Trophoblast cell (in vitro differentiated cells and primary cell): Measurements from ENCODE around the gene HOXA10.

Experiments
- DNase-seq, 2 donors: peaks; one replicate each; pipeline ENCODE4 v3.0.0-alpha.2; 2016
- H2AFZ ChIP-seq: 2 replicates; pipeline ENCODE4 v1.6.1; 2013; ENCODE audit warnings: low read length, moderate library complexity, mild to moderate bottlenecking; ENCODE audit not compliant: insufficient read depth, poor library complexity
- H2AK5ac ChIP-seq: 2 replicates; pipeline ENCODE4 v1.6.1; 2013; ENCODE audit warnings: mild to moderate bottlenecking, low read length
- H2BK120ac ChIP-seq: 2 replicates; pipeline ENCODE4 v1.6.1; 2013; ENCODE audit warnings: low read length, mild to moderate bottlenecking, moderate library complexity; ENCODE audit not compliant: insufficient read depth, poor library complexity
- H2BK12ac ChIP-seq: 2 replicates; pipeline ENCODE4 v1.6.1; 2013; ENCODE audit warnings: mild to moderate bottlenecking, low read length, moderate library complexity
- H2BK5ac ChIP-seq: 2 replicates; pipeline ENCODE4 v1.6.1; 2013; ENCODE audit warnings: low read length, low read depth, moderate library complexity, mild to moderate bottlenecking; ENCODE audit not compliant: poor library complexity
- H3K14ac ChIP-seq: 2 replicates; pipeline ENCODE4 v1.6.1; 2013; ENCODE audit warnings: mild to moderate bottlenecking, low read length
- H3K18ac ChIP-seq: 2 replicates; pipeline ENCODE4 v1.6.1; 2013; ENCODE audit warnings: mild to moderate bottlenecking, low read length
- H3K23ac ChIP-seq: 2 replicates; pipeline ENCODE4 v1.6.1; 2013; ENCODE audit warnings: low read length
- H3K27ac ChIP-seq: 2 replicates; pipeline ENCODE4 v1.5.1; 2013; ENCODE audit warnings: low read depth, mild to moderate bottlenecking, inconsistent platforms, low read length, moderate library complexity
- H3K27me3 ChIP-seq: 2 replicates; pipeline ENCODE4 v1.6.1; 2013; ENCODE audit warnings: inconsistent platforms, mild to moderate bottlenecking, low read length, moderate library complexity; ENCODE audit not compliant: insufficient read depth
- H3K36me3 ChIP-seq, 2 experiments: 1 replicate in 1 of 2; 2 replicates in 1 of 2; pipeline ENCODE4 v1.6.1; 2013; ENCODE audit warnings: low read length in 2 of 2, mild to moderate bottlenecking in 2 of 2, moderate library complexity in 1 of 2; ENCODE audit not compliant: insufficient read depth in 2 of 2, control insufficient read depth in 1 of 2
- H3K4ac ChIP-seq: 2 replicates; pipeline ENCODE4 v1.6.1; 2013; ENCODE audit warnings: low read depth, mild to moderate bottlenecking, low read length, moderate library complexity
- H3K4me1 ChIP-seq, 2 experiments: 1 replicate in 1 of 2; 2 replicates in 1 of 2; pipeline ENCODE4 v1.6.1; 2013; ENCODE audit warnings: low read length in 2 of 2, mild to moderate bottlenecking in 2 of 2, moderate library complexity in 1 of 2; ENCODE audit not compliant: insufficient read depth in 2 of 2, control insufficient read depth in 1 of 2
- H3K4me2 ChIP-seq: 2 replicates; pipeline ENCODE4 v1.6.1; 2013; ENCODE audit warnings: inconsistent platforms, mild to moderate bottlenecking, low read length, moderate library complexity
- H3K4me3 ChIP-seq: 2 replicates; pipeline ENCODE4 v1.5.1; 2013; ENCODE audit warnings: mild to moderate bottlenecking, low read depth, low read length, inconsistent platforms
- H3K79me1 ChIP-seq: one replicate; pipeline ENCODE4 v1.6.1; 2013; ENCODE audit warnings: low read length
- H3K79me2 ChIP-seq: 2 replicates; pipeline ENCODE4 v1.6.1; 2013; ENCODE audit warnings: low read length, mild to moderate bottlenecking; ENCODE audit not compliant: control insufficient read depth, insufficient read depth, poor library complexity
- H3K9ac ChIP-seq: 2 replicates; pipeline ENCODE4 v1.6.1; 2013; ENCODE audit warnings: mild to moderate bottlenecking, low read length
- H3K9me3 ChIP-seq: 2 replicates; pipeline ENCODE4 v1.6.1; 2013; ENCODE audit warnings: low read depth, mild to moderate bottlenecking, control low read depth, inconsistent platforms, low read length; ENCODE audit not compliant: insufficient read depth
- H4K12ac ChIP-seq: 2 replicates; pipeline ENCODE4 v1.6.1; 2013; ENCODE audit warnings: low read depth, mild to moderate bottlenecking, low read length, moderate library complexity
- H4K8ac ChIP-seq: 2 replicates; pipeline ENCODE4 v1.6.1; 2013; ENCODE audit warnings: low read depth, mild to moderate bottlenecking, low read length, moderate library complexity
- H4K91ac ChIP-seq: one replicate; pipeline ENCODE4 v1.6.1; 2013; ENCODE audit warnings: low read depth, mild to moderate bottlenecking, low read length, moderate library complexity
- WGBS: extraction: QIAGEN DNeasy Blood & Tissue Kit; methylation state at CpG from one replicate; pipeline ENCODE4 v1.1.7; 2013; ENCODE audit warnings: missing lambda C conversion rate; ENCODE audit not compliant: insufficient read length, insufficient coverage; ENCODE audit errors: extremely low coverage; 5-methylcytosine and 5-hydroxymethylcytosine counted together

Gene HOXA10

GRCh38 chr7:27188386-27189294 is 14.5 kb upstream of the HOXA10 start:
- DNase-seq = no peak

DNA sequence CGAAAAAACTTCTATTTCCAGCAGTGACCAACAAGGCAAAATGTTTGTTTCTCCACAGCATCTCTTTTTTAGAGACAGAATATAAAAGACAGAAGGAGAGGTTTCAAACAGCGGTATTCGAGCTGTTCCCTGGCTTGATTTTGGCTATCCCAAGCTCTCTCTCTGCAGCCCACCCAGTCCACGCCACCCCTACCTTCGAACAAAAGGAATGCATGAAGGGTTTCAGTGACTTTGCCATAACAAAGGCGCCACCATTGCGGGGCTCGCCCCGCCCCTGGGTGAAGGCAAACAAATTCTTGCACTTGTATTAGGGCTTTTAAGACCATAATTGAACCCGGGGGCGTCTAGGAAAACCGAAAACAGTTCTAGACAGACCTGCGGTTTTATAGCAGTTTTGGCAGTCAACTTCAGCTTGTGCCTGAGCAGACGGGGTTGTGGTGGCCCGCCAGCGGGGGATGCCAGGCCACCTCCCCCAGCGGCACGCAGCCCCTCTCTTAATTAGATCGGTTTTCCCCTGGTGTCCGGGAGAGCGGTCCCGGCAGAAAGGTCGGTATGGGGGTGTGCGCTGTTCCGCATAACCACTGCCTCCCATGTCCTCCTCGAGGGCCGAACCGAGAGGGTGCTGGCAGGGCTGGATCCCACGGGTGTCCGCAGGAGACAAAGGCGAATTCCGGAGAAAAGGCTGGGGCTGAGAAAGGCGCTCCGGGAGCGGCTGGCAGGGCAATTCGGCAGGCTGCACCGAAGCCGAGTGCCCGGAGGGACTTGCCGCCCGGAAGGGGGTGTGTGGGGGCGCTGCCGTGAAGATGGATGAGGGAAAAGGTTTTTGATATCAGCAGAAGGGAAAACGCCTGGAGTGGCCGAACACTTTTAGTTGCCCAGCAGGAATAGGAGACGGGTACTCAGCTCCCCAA is 13.6 kb upstream of the HOXA10 start:
- Histone ChIP-seq H3K18ac (no peak overlapping the region), H4K91ac (no peak overlapping the region), H2BK12ac (no peak overlapping the region), H3K4me1 (peaks cover 27 to 30% of the 10 kb centered on the region in 2 experiments), H2BK5ac (no peak overlapping the region), H3K79me1 (peaks cover 3% of the 10 kb centered on the region), H3K36me3 (no peaks in the 10 kb centered on the region), H3K27ac (no peak overlapping the region), H2AK5ac (no peak overlapping the region), H4K12ac (no peak overlapping the region), H4K8ac (no peak overlapping the region), H3K9me3 (peaks cover 20% of the 10 kb centered on the region), H3K27me3 (peaks cover 93% of the 10 kb centered on the region), H2BK120ac (no peak overlapping the region), H3K4me2 (peak overlapping the region; percentile 62), H3K4ac (no peak overlapping the region), H3K14ac (no peak overlapping the region), H2AFZ (no peak overlapping the region), H3K9ac (no peak overlapping the region), H3K4me3 (no peak overlapping the region), H3K23ac (no peak overlapping the region), H3K79me2 (no peaks in the 10 kb centered on the region)
- no CpG with 5 or more reads among the region's 46 CpGs for WGBS
- DNase-seq = no peak

More at GRCh38 chr7:27188386-27189294, 14.5 kb upstream of the HOXA10 start:
- Histone ChIP-seq H2BK120ac (no peak overlapping the region), H3K9me3 (peaks cover 20% of the 10 kb centered on the region), H3K4me3 (no peak overlapping the region), H3K79me1 (peaks cover 3% of the 10 kb centered on the region), H3K27me3 (peaks cover 94% of the 10 kb centered on the region), H3K4ac (no peak overlapping the region), H3K4me2 (peak overlapping the region; percentile 62), H3K79me2 (no peaks in the 10 kb centered on the region), H3K14ac (no peak overlapping the region), H2AK5ac (no peak overlapping the region), H3K4me1 (peaks cover 23 to 27% of the 10 kb centered on the region in 2 experiments), H2AFZ (no peak overlapping the region), H3K36me3 (no peaks in the 10 kb centered on the region), H4K12ac (no peak overlapping the region), H3K27ac (no peak overlapping the region), H4K8ac (no peak overlapping the region), H2BK12ac (no peak overlapping the region), H3K9ac (no peak overlapping the region), H2BK5ac (no peak overlapping the region), H4K91ac (peak overlapping the region; percentile 28), H3K23ac (no peak overlapping the region), H3K18ac (no peak overlapping the region)
- WGBS = no CpG with 5 or more reads among the region's 49 CpGs

- H3K36me3 ChIP-seq = no peaks in the 10 kb centered on the region
- no peak overlapping the region for H2BK5ac ChIP-seq
- H2AFZ ChIP-seq = no peak overlapping the region
- H4K8ac ChIP-seq = no peak overlapping the region
- H3K27me3 ChIP-seq = peaks cover 93% of the 10 kb centered on the region
- no peak overlapping the region for H2BK12ac ChIP-seq
- H2AK5ac ChIP-seq = no peak overlapping the region
- no peak overlapping the region for H3K4me2 ChIP-seq
- H3K23ac ChIP-seq = no peak overlapping the region
- no peaks in the 10 kb centered on the region for H3K79me2 ChIP-seq
- no peak overlapping the region for H3K4me3 ChIP-seq
- peaks cover 3% of the 10 kb centered on the region for H3K79me1 ChIP-seq
- H3K9ac ChIP-seq = no peak overlapping the region
- H3K4me1 ChIP-seq = peaks cover 29 to 30% of the 10 kb centered on the region in 2 experiments
- H3K14ac ChIP-seq = no peak overlapping the region
- peaks cover 20% of the 10 kb centered on the region for H3K9me3 ChIP-seq
- H3K4ac ChIP-seq = no peak overlapping the region
- no peak overlapping the region for H4K91ac ChIP-seq
- no CpG with 5 or more reads among the region's 4 CpGs for WGBS
- no peak overlapping the region for H4K12ac ChIP-seq
- DNase-seq = no peak
- H3K18ac ChIP-seq = no peak overlapping the region
- H3K27ac ChIP-seq = no peak overlapping the region
- H2BK120ac ChIP-seq = no peak overlapping the region
Observed at GRCh38 chr7:27186668-27187474, 12.8 kb upstream of the HOXA10 start.
